Lower leg skin (tissue), 4 donors: ENCODE measurements around the gene RAB11FIP3. TPM values are rescaled to one million over a fixed set of nuclear protein-coding genes. Genes with fewer than 3 reads are reported as not detected.
"Not testable (repeated sequence)": the region's sequence is repeated elsewhere in the genome, so short reads cannot be mapped to it uniquely, and the experiment has no call there.

ENCODE experiments used
- DNase-seq, 2 donors: peaks; one replicate each; pipeline ENCODE4 v3.0.0-alpha.2; 2019; ENCODE audit warnings: low spot score in 2 of 2
- H3K4me3 ChIP-seq: fragments of 200-600 bp; sonication (generic); 2 replicates; pipeline ENCODE4 v1.5.1; 2017; ENCODE audit warnings: mild to moderate bottlenecking, low read depth; ENCODE audit not compliant: poor library complexity, severe bottlenecking
- CTCF ChIP-seq, 3 donors: fragments of 450-650 bp; IDR thresholded peaks; one replicate each; pipeline ENCODE4 v1.5.1; 2016; ENCODE audit warnings: antibody characterized with exemption in 3 of 3, mild to moderate bottlenecking in 3 of 3, moderate library complexity in 2 of 3
- POLR2A ChIP-seq, 2 donors: fragments of 450-650 bp; IDR thresholded peaks; one replicate each; pipeline ENCODE4 v1.6.1; 2016 to 2017; ENCODE audit warnings: antibody characterized with exemption in 2 of 2, mild to moderate bottlenecking in 1 of 2, moderate library complexity in 1 of 2
- WGBS, 2 donors: methylation state at CpG; one replicate each; pipeline ENCODE4 v1.1.5; 2018; 5-methylcytosine and 5-hydroxymethylcytosine counted together
- intact Hi-C: fragments of 100-400 bp; cut with DNase I; formaldehyde crosslinking; loops from one replicate; pipeline ENCODE4 v1.15.0; 2023; ENCODE audit warnings: low total_unique reads
- total RNA-seq, 4 donors: library from RNA; depleted of rRNA; stranded (reverse); fragments of >200 nt; gene quantifications; one replicate each; pipeline ENCODE4 v1.1.0, GENCODE V29; 2016

RAB11FIP3 gene
- total RNA-seq, 4 donors from 2014 or later: 22.1 to 66.3 (median 27.7) TPM

DNA sequence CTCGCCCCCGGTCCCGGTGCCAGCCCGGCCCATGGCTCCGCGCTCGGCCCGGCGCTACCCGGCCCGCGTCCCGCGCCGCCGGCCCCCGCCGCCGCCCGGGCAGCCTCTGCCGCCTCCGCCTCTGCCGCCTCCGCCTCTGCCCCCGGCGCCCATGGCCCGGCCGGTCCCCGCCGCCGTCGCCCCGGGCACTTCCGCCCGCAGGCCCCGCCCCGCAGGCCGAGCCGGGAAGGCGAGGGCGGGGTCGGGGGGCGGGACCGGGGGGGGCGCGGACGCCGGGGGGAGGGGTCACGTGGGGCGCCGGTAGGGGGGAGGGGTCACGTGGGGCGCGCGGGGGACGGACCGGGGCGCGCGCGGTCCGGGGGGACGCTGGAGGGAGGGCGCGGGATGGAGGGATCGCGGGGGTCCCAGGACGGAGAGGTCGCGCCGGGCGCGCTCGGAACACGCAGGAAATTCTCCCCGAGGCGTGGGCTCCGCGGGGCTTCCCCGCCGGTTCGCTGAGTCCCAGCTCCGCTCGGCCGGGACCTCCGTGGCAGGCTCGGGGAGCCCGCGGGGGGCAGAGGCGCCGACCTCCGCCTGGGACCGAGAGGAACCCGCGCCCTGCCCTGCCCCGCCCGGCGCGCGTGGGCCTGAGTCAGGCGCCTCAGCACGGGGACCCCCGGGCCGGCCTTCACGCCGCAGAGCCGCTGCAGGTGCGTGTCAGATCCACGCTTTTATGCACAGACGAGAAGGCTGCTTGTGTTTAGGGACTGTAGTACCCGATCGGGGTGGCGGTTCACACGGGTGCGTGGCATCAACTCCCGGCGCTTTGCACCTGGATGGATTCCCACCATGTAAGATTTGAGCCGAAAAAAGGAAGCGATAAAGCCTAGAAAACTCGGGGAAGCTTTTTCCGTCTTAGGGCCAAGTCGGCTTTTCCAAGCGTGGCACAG lies 43.4 kb upstream of the RAB11FIP3 start, which contains the start of gene PGAP6:
Gene PGAP6 (minus strand): TSS at position 190 of the 929 bp plus-strand sequence. CDS start 157 bp downstream, at position 33.
- TF ChIP-seq POLR2A (IDR thresholded peaks at IDR 0.05): no peak
- no peak for TF ChIP-seq CTCF (IDR thresholded peaks at IDR 0.05)
- WGBS, 2 donors: 0 to 2% methylated on average over 26 to 64 of the region's 123 CpGs
- peak in 1 of 2 donors; percentile 92 for DNase-seq
- H3K4me3 ChIP-seq: peak within 1 kb of the TSS; percentile 50
- intact Hi-C loops: no loop called here

DNA sequence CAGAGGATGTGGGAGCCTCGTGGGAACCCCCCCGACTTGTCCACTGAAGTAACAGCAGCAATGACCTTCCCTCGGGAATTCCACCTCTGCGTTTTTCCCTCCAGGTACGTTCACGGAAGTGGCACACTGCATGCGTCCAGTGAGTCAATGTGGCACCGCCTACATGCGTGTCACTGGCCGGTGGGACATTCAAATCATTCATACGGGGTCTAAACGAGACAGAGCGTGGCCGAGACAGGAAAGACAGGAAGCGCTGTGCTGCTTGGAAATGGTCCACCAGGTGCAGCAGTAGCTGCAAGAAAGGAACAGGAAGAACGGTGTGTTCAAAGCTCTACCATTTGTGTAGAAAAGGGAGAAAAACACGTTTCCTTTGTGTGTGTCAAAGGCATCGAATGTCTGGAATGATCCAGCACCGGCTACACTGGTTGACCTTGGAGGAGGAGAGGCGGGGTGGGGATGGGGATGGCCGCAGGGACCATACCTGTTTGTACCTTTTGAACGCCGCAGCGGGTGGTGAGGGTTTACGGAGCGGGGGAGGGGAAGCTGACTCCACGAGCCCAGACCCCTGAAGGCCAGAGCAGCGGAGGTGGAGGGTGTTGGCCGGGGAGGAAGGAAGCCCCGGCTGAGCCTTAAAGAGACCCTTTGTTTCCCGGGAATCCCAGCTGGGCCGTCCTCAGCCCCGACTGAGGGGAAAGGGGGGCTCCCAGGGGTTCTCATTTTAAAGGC lies 42.0 kb upstream of the RAB11FIP3 start:
- no peak for DNase-seq
- intact Hi-C loops: no loop called here
- H3K4me3 ChIP-seq: no peak overlapping the region
- TF ChIP-seq CTCF (IDR thresholded peaks at IDR 0.05) (no peak), POLR2A (IDR thresholded peaks at IDR 0.05) (no peak)
- WGBS, 2 donors: 41 to 44% methylated on average over 33 of the region's 33 CpGs

DNA sequence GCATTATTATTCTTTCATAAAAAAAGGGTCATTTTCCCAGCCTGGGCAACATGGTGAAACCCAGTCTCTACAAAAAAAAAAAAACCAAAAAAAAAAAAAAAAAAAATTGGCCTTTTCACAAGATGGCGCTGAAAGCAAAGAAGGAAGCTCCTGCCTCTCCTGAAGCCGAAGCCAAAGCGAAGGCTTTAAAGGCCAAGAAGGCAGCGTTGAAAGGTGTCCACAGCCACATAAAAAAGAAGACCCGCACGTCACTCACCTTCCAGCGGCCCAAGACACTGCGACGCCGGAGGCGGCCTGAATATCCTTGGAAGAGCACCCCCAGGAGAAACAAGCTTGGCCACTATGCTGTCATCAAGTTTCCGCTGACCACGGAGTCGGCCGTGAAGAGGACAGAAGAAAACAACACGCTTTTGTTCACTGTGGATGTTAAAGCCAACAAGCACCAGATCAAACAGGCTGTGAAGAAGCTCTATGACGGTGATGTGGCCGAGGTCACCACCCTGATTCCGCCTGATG lies 38.8 kb upstream of the RAB11FIP3 start:
- 73 to 83% methylated on average over 19 of the region's 19 CpGs for WGBS, 2 donors
- intact Hi-C loops: no loop called here
- H3K4me3 ChIP-seq: no peak overlapping the region
- no peak for DNase-seq
- TF ChIP-seq CTCF (IDR thresholded peaks at IDR 0.05) (no peak), POLR2A (IDR thresholded peaks at IDR 0.05) (no peak)

GRCh38 chr16:387761-388666 lies 37.4 kb upstream of the RAB11FIP3 start:
- H3K4me3 ChIP-seq, DNase-seq, intact Hi-C loops: not testable (repeated sequence)
- WGBS, 2 donors: 61 to 67% methylated on average over 20 of the region's 20 CpGs

- no peak for TF ChIP-seq POLR2A (IDR thresholded peaks at IDR 0.05)
- TF ChIP-seq CTCF (IDR thresholded peaks at IDR 0.05): no peak
- DNase-seq: no peak
- WGBS, 2 donors: 89 to 98% methylated on average over 10 of the region's 10 CpGs
- intact Hi-C loops: no loop called here
- no peak overlapping the region for H3K4me3 ChIP-seq
Measured at GRCh38 chr16:389352-389751, 36.1 kb upstream of the RAB11FIP3 start.
